Osteocyte (in vitro differentiated cells): Measurements from ENCODE around the gene MANSC1. TPM values are rescaled to one million over a fixed set of nuclear protein-coding genes. Genes with fewer than 3 reads are reported as not detected.

ENCODE experiments used
- DNase-seq: peaks from one replicate; pipeline ENCODE4 v3.0.0; 2021; ENCODE audit warnings: mixed read lengths; ENCODE audit not compliant: unreplicated experiment; ENCODE audit errors: extremely low spot score
- H3K27ac Mint-ChIP-seq: one replicate; pipeline ENCODE4 v1.8.0; 2021; ENCODE audit warnings: mild to moderate bottlenecking, mixed read lengths; ENCODE audit not compliant: unreplicated experiment
- H3K27me3 Mint-ChIP-seq: one replicate; pipeline ENCODE4 v1.8.0; 2021; ENCODE audit warnings: mixed read lengths; ENCODE audit not compliant: unreplicated experiment
- H3K36me3 Mint-ChIP-seq: one replicate; pipeline ENCODE4 v1.8.0; 2021; ENCODE audit warnings: mixed read lengths; ENCODE audit not compliant: unreplicated experiment
- H3K4me1 Mint-ChIP-seq: one replicate; pipeline ENCODE4 v1.8.0; 2021; ENCODE audit warnings: mixed read lengths; ENCODE audit not compliant: unreplicated experiment
- H3K4me3 Mint-ChIP-seq: one replicate; pipeline ENCODE4 v1.8.0; 2021; ENCODE audit warnings: mild to moderate bottlenecking, moderate library complexity, mixed read lengths; ENCODE audit not compliant: unreplicated experiment
- H3K9me3 Mint-ChIP-seq: one replicate; pipeline ENCODE4 v1.8.0; 2021; ENCODE audit warnings: mixed read lengths; ENCODE audit not compliant: unreplicated experiment
- CTCF ChIP-seq: fragments of 200-600 bp; sonication (generic); IDR thresholded peaks from 2 replicates; pipeline ENCODE4 v1.5.0; 2021; ENCODE audit warnings: antibody characterized with exemption, mild to moderate bottlenecking, moderate library complexity
- total RNA-seq: library from RNA; stranded (reverse); gene quantifications from 2 replicates; pipeline ENCODE4 v1.2.1, GENCODE V29; 2021

The MANSC1 gene
- total RNA-seq, 1 donor from 2014 or later: 9.1 TPM

- H3K9me3 Mint-ChIP-seq: no peaks in the 10 kb centered on the region
- no peak overlapping the region for H3K4me3 Mint-ChIP-seq
- peaks cover 3% of the 10 kb centered on the region for H3K36me3 Mint-ChIP-seq
- peaks cover 44% of the 10 kb centered on the region for H3K4me1 Mint-ChIP-seq
- no peak for TF ChIP-seq CTCF
- no peaks in the 10 kb centered on the region for H3K27me3 Mint-ChIP-seq
- DNase-seq: no peak
- H3K27ac Mint-ChIP-seq: peak overlapping the region; percentile 65
Observed at GRCh38 chr12:12333407-12334366, 16.4 kb downstream of the MANSC1 start.

- H3K4me1 Mint-ChIP-seq: peaks cover 37% of the 10 kb centered on the region
- H3K27me3 Mint-ChIP-seq: no peaks in the 10 kb centered on the region
- no peak overlapping the region for H3K27ac Mint-ChIP-seq
- no peak for DNase-seq
- H3K4me3 Mint-ChIP-seq: no peak overlapping the region
- no peak for TF ChIP-seq CTCF
- no peaks in the 10 kb centered on the region for H3K9me3 Mint-ChIP-seq
- H3K36me3 Mint-ChIP-seq: peaks cover 3% of the 10 kb centered on the region
Observed at GRCh38 chr12:12331896-12332295, 18.1 kb downstream of the MANSC1 start.

GRCh38 chr12:12331244-12331771, 18.7 kb downstream of the MANSC1 start:
- no peak overlapping the region for H3K27ac Mint-ChIP-seq

GRCh38 chr12:12327802-12328201, 22.2 kb downstream of the MANSC1 start:
- Mint-ChIP-seq H3K4me1 (peaks cover 10% of the 10 kb centered on the region), H3K4me3 (no peak overlapping the region), H3K27ac (peak overlapping the region; percentile 6), H3K9me3 (no peaks in the 10 kb centered on the region), H3K36me3 (no peaks in the 10 kb centered on the region), H3K27me3 (peaks cover 5% of the 10 kb centered on the region)
- no peak for DNase-seq
- peak; percentile 75 for TF ChIP-seq CTCF

More at GRCh38 chr12:12331244-12331771, 18.7 kb downstream of the MANSC1 start:
- Mint-ChIP-seq H3K36me3 (peaks cover 3% of the 10 kb centered on the region), H3K9me3 (no peaks in the 10 kb centered on the region), H3K27me3 (no peaks in the 10 kb centered on the region), H3K4me1 (peaks cover 37% of the 10 kb centered on the region), H3K4me3 (no peak overlapping the region)
- DNase-seq: no peak
- TF ChIP-seq CTCF: no peak

- Mint-ChIP-seq H3K4me3 (no peak overlapping the region), H3K36me3 (no peaks in the 10 kb centered on the region), H3K9me3 (no peaks in the 10 kb centered on the region), H3K4me1 (peaks cover 9% of the 10 kb centered on the region), H3K27ac (no peak overlapping the region), H3K27me3 (peaks cover 5% of the 10 kb centered on the region)
- no peak for DNase-seq
- TF ChIP-seq CTCF: no peak
Observed at GRCh38 chr12:12326262-12326661, 23.8 kb downstream of the MANSC1 start.
